Fibroblast of skin of scalp (primary cell): ENCODE data around the gene NETO2.
"Not testable (repeated sequence)": the region's sequence is repeated elsewhere in the genome, so short reads cannot be mapped to it uniquely, and the experiment has no call there.

ENCODE experiments used
- DNase-seq: peaks from one replicate; pipeline ENCODE4 v3.0.0-alpha.2; 2013

The NETO2 gene

GRCh38 chr16:47063011-47063724 is 80.6 kb downstream of the NETO2 start:
- DNase-seq: no peak

GRCh38 chr16:47061204-47061603 is 82.5 kb downstream of the NETO2 start:
- DNase-seq: no peak

GRCh38 chr16:47060596-47060995 is 83.1 kb downstream of the NETO2 start:
- DNase-seq: no peak

GRCh38 chr16:47059991-47060390 is 83.8 kb downstream of the NETO2 start:
- no peak for DNase-seq

GRCh38 chr16:47059130-47059529 is 84.6 kb downstream of the NETO2 start:
- not testable (repeated sequence) for DNase-seq

- DNase-seq: peak; percentile 3
Measured at GRCh38 chr16:47058295-47059086, 85.3 kb downstream of the NETO2 start.

- DNase-seq: no peak
Measured at GRCh38 chr16:47057630-47057993, 86.1 kb downstream of the NETO2 start.

- no peak for DNase-seq
Measured at GRCh38 chr16:47056688-47057629, 86.8 kb downstream of the NETO2 start.

GRCh38 chr16:47056061-47056460 is 87.7 kb downstream of the NETO2 start:
- DNase-seq: not testable (repeated sequence)

- DNase-seq: no peak
Measured at GRCh38 chr16:47055136-47055885, 88.4 kb downstream of the NETO2 start.

GRCh38 chr16:47054306-47054705 is 89.4 kb downstream of the NETO2 start:
- no peak for DNase-seq

GRCh38 chr16:47053895-47054294 is 89.8 kb downstream of the NETO2 start:
- no peak for DNase-seq

GRCh38 chr16:47052666-47053640 is 90.8 kb downstream of the NETO2 start:
- DNase-seq: no peak

GRCh38 chr16:47051031-47051430 is 92.7 kb downstream of the NETO2 start:
- DNase-seq: no peak

- no peak for DNase-seq
Measured at GRCh38 chr16:47049901-47050583, 93.7 kb downstream of the NETO2 start.

GRCh38 chr16:47047524-47048203 is 96.1 kb downstream of the NETO2 start:
- DNase-seq: no peak

- DNase-seq: no peak
Measured at GRCh38 chr16:47046726-47047523, 96.8 kb downstream of the NETO2 start.

- DNase-seq: no peak
Measured at GRCh38 chr16:47045459-47045858, 98.3 kb downstream of the NETO2 start.

GRCh38 chr16:47045023-47045422 is 98.7 kb downstream of the NETO2 start:
- DNase-seq: peak; percentile 4
